A673 (cell line): ENCODE results near the gene CEP68. TPM values are rescaled to one million over a fixed set of nuclear protein-coding genes. Genes with fewer than 3 reads are reported as not detected.
"Not testable (repeated sequence)": the region's sequence is repeated elsewhere in the genome, so short reads cannot be mapped to it uniquely, and the experiment has no call there.

Source experiments
- BruUV-seq: library from RNA; stranded (reverse); fragments of 400-500 nt; replicated peaks from 2 replicates; lab custom pipeline; 2021; lab: Mats Ljungman, UMichigan
- CTCF ChIA-PET: fragments of 300-600 bp; sonication (Branson Sonifier 250); formaldehyde crosslinking; loops from one replicate; lab custom pipeline; 2022; ENCODE audit warnings: antibody characterized with exemption; lab: Charles Lee
- POLR2A ChIA-PET: fragments of 300-600 bp; sonication (Branson Sonifier 250); formaldehyde crosslinking; loops from one replicate; lab custom pipeline; 2022; ENCODE audit warnings: antibody characterized with exemption; ENCODE audit not compliant: low non-redundant PET; lab: Charles Lee
- DNase-seq: peaks from one replicate; pipeline ENCODE4 v3.0.0-alpha.2; 2015; ENCODE audit warnings: low spot score
- H3K27ac ChIP-seq: fragments of 200-600 bp; sonication (generic); 2 replicates; pipeline ENCODE4 v1.5.1; 2016; ENCODE audit warnings: mixed run types, low read depth, mild to moderate bottlenecking, mixed read lengths, antibody characterized with exemption, low read length; ENCODE audit not compliant: poor library complexity, severe bottlenecking
- H3K27me3 ChIP-seq: fragments of 200-600 bp; sonication (generic); replicated peaks from 2 replicates; pipeline ENCODE4 v1.6.1; 2017; ENCODE audit warnings: mixed run types, low read depth, mild to moderate bottlenecking, mixed read lengths, antibody characterized with exemption, low read length; ENCODE audit not compliant: insufficient read depth, poor library complexity
- H3K36me3 ChIP-seq: fragments of 200-600 bp; sonication (generic); 2 replicates; pipeline ENCODE4 v1.6.1; 2016; ENCODE audit warnings: mixed run types, mild to moderate bottlenecking, mixed read lengths, antibody characterized with exemption, low read length; ENCODE audit not compliant: insufficient read depth, poor library complexity, severe bottlenecking
- H3K4me1 ChIP-seq: fragments of 200-600 bp; sonication (generic); 2 replicates; pipeline ENCODE4 v1.6.1; 2017; ENCODE audit warnings: mixed run types, mild to moderate bottlenecking, mixed read lengths, antibody characterized with exemption, low read length; ENCODE audit not compliant: insufficient read depth, poor library complexity, severe bottlenecking
- H3K4me3 ChIP-seq: fragments of 200-600 bp; sonication (generic); 2 replicates; pipeline ENCODE4 v1.5.1; 2016; ENCODE audit warnings: low read depth, mixed run types, mild to moderate bottlenecking, mixed read lengths, low read length; ENCODE audit not compliant: poor library complexity, severe bottlenecking
- H3K9me3 ChIP-seq: fragments of 200-600 bp; sonication (generic); 2 replicates; pipeline ENCODE4 v1.6.1; 2016; ENCODE audit warnings: mixed run types, low read depth, mild to moderate bottlenecking, mixed read lengths, antibody characterized with exemption, low read length; ENCODE audit not compliant: poor library complexity, severe bottlenecking
- CTCF ChIP-seq: fragments of 300-800, 200-600 bp; sonication (generic); conservative IDR thresholded peaks from 2 replicates; pipeline ENCODE4 v1.5.1; 2017; ENCODE audit warnings: low read depth, mild to moderate bottlenecking, antibody characterized with exemption, low read length, moderate library complexity, mixed read lengths
- EZH2 ChIP-seq: fragments of 200-600 bp; sonication (generic); IDR thresholded peaks from 2 replicates; pipeline ENCODE4 v1.6.1; 2017; ENCODE audit warnings: borderline replicate concordance, low read depth, mild to moderate bottlenecking, mixed read lengths, antibody characterized with exemption, low read length; ENCODE audit not compliant: poor library complexity, severe bottlenecking
- intact Hi-C: fragments of 100-400 bp; cut with micrococcal nuclease; formaldehyde crosslinking; loops from one replicate; pipeline ENCODE4 v1.10.0; 2022; ENCODE audit not compliant: unreplicated experiment
- total RNA-seq: library from RNA; stranded (reverse); gene quantifications from 2 replicates; pipeline ENCODE4 v1.2.3, GENCODE V29; 2021

Gene CEP68
- total RNA-seq, 1 experiment from 2014 or later = 10.1 TPM

GRCh38 chr2:65033178-65033577 is 23.0 kb upstream of the CEP68 start:
- Histone ChIP-seq H3K36me3 (no peaks in the 10 kb centered on the region), H3K4me1 (peaks cover 26% of the 10 kb centered on the region), H3K4me3 (no peak overlapping the region), H3K27me3 (no peaks in the 10 kb centered on the region), H3K9me3 (no peaks in the 10 kb centered on the region), H3K27ac (no peak overlapping the region)
- BruUV-seq = no TSS peak
- TF ChIP-seq EZH2 (no peak), CTCF (peak; percentile 27; the same call in 1 of the 2 replicates)
- intact Hi-C loops = loop anchor here (5.0 kb wide), 1 partner anchor 446 kb away; no protein-coding TSS in a partner anchor
- ChIA-PET CTCF (interaction anchor here (0.6 to 1.0 kb wide), 5 partner anchors 18 to 703 kb away, joined by 3 to 28 read pairs (median 4); no protein-coding TSS in a partner anchor), POLR2A (interaction anchor here (0.5 to 0.6 kb wide), 2 partner anchors 9 to 169 kb away, joined by 4 to 6 read pairs; no protein-coding TSS in a partner anchor)
- DNase-seq = peak; percentile 52

DNA sequence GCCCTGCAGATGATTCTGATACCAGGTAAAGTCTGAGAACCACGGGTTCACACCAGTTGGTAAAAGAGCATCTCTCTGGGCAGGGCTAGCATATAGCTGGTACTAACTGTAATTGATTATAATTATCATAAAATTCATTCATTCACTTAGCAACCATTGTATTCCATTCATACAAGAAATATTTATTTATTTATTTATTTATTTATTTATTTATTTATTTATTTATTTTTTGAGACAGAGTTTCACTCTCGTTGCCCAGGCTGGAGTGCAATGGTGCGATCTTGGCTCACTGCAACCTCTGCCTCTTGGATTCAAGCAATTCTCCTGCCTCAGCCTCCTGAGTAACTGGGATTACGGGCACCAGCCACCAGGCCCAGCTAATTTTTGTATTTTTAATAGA is 22.5 kb upstream of the CEP68 start:
- not testable (repeated sequence) for H3K27ac ChIP-seq, H3K27me3 ChIP-seq, H3K9me3 ChIP-seq, H3K4me3 ChIP-seq, DNase-seq, BruUV-seq, H3K36me3 ChIP-seq
- intact Hi-C loops = loop anchor here (5.0 kb wide), 1 partner anchor 446 kb away; no protein-coding TSS in a partner anchor
- ChIA-PET CTCF (interaction anchor here (0.7 to 1.0 kb wide), 3 partner anchors 116 to 704 kb away, joined by 4 to 28 read pairs (median 4); no protein-coding TSS in a partner anchor), POLR2A (interaction anchor here (0.5 kb wide), 1 partner anchor 9 kb away, joined by 6 read pairs; no protein-coding TSS in a partner anchor)
- H3K4me1 ChIP-seq = peaks cover 26% of the 10 kb centered on the region

- peak; percentile 86 for DNase-seq
- POLR2A ChIA-PET = interaction anchor here (0.6 kb wide), 1 partner anchor 54 kb away, joined by 8 read pairs; no protein-coding TSS in a partner anchor
- Histone ChIP-seq H3K27ac (no peak overlapping the region), H3K36me3 (no peaks in the 10 kb centered on the region), H3K27me3 (no peaks in the 10 kb centered on the region), H3K9me3 (no peaks in the 10 kb centered on the region), H3K4me3 (no peak overlapping the region), H3K4me1 (peaks cover 26% of the 10 kb centered on the region)
- no peak for TF ChIP-seq EZH2
- TF ChIP-seq CTCF = no peak
- intact Hi-C loops = no loop called here
- BruUV-seq = no TSS peak
- CTCF ChIA-PET = interaction anchor here (1.0 to 1.4 kb wide), 2 partner anchors 45 to 118 kb away, joined by 5 to 9 read pairs; no protein-coding TSS in a partner anchor
Measured at GRCh38 chr2:65035351-65035943, 20.8 kb upstream of the CEP68 start.
